ENCODE results near the gene ADH1B.

GRCh38 chr4:99336553-99336952, 15.4 kb upstream of the ADH1B start:
- TF ChIP-seq, protein P1, sequence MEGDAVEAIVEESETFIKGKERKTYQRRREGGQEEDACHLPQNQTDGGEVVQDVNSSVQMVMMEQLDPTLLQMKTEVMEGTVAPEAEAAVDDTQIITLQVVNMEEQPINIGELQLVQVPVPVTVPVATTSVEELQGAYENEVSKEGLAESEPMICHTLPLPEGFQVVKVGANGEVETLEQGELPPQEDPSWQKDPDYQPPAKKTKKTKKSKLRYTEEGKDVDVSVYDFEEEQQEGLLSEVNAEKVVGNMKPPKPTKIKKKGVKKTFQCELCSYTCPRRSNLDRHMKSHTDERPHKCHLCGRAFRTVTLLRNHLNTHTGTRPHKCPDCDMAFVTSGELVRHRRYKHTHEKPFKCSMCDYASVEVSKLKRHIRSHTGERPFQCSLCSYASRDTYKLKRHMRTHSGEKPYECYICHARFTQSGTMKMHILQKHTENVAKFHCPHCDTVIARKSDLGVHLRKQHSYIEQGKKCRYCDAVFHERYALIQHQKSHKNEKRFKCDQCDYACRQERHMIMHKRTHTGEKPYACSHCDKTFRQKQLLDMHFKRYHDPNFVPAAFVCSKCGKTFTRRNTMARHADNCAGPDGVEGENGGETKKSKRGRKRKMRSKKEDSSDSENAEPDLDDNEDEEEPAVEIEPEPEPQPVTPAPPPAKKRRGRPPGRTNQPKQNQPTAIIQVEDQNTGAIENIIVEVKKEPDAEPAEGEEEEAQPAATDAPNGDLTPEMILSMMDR (IDR thresholded peaks at IDR 0.05; ENCODE audit: poor library complexity, severe bottlenecking), result no peak
- TF ChIP-seq POLR2AphosphoS5 (IDR thresholded peaks at IDR 0.05), result no peak
- TF ChIP-seq EP300 (conservative IDR thresholded peaks at IDR 0.05; ENCODE audit: poor library complexity, severe bottlenecking), result no peak
- TF ChIP-seq EZH2 (IDR thresholded peaks at IDR 0.05; ENCODE audit: borderline replicate concordance, insufficient read depth, low read length, poor library complexity, severe bottlenecking), result no peak
- no peak for TF ChIP-seq MXI1 (conservative IDR thresholded peaks at IDR 0.05; ENCODE audit: poor library complexity, severe bottlenecking)
- TF ChIP-seq RAD21 (conservative IDR thresholded peaks at IDR 0.05), result no peak
- no peak for TF ChIP-seq SMC3 (conservative IDR thresholded peaks at IDR 0.05; ENCODE audit: poor library complexity)
